HEK293 (cell line): Measurements from ENCODE around the gene SYCE1.

Experiments
- TCF7L2 ChIP-seq: IDR thresholded peaks from 2 replicates; pipeline ENCODE4 v1.6.1; 2011; ENCODE audit warnings: low read depth, mild to moderate bottlenecking, inconsistent platforms, low read length, moderate library complexity, borderline replicate concordance
- ZBTB48 ChIP-seq: fragments of 450-650 bp; formaldehyde crosslinking; IDR thresholded peaks from 2 replicates; pipeline ENCODE4 v1.5.1; 2016; ENCODE audit warnings: missing biosample characterization, missing genetic modification characterization
- ZNF19 ChIP-seq: fragments of 450-650 bp; formaldehyde crosslinking; IDR thresholded peaks from 2 replicates; pipeline ENCODE4; 2016; ENCODE audit warnings: missing biosample characterization, missing genetic modification characterization, low read depth
- ZNF274 ChIP-seq, 2 experiments: fragments of 200-500 bp in 1 of 2; fragments of 450-650 bp in 1 of 2; sonication (Bioruptor generic) in 1 of 2; formaldehyde crosslinking in 1 of 2; IDR thresholded peaks; 2 replicates each; pipeline versions ENCODE4 v1.5.1 to v1.6.1; 2014 to 2016; ENCODE audit warnings: borderline replicate concordance in 1 of 2, inconsistent platforms in 1 of 2, low read length in 1 of 2, missing biosample characterization in 1 of 2, missing genetic modification characterization in 1 of 2
- ZNF596 ChIP-seq: fragments of 450-650 bp; IDR thresholded peaks from 2 replicates; pipeline ENCODE4 v1.5.0; 2018; ENCODE audit warnings: missing biosample characterization, mild to moderate bottlenecking, missing genetic modification characterization, moderate library complexity
- ZNF610 ChIP-seq: fragments of 450-650 bp; formaldehyde crosslinking; IDR thresholded peaks from 2 replicates; pipeline ENCODE4 v1.5.1; 2016; ENCODE audit warnings: missing biosample characterization, missing genetic modification characterization, borderline replicate concordance

DNA sequence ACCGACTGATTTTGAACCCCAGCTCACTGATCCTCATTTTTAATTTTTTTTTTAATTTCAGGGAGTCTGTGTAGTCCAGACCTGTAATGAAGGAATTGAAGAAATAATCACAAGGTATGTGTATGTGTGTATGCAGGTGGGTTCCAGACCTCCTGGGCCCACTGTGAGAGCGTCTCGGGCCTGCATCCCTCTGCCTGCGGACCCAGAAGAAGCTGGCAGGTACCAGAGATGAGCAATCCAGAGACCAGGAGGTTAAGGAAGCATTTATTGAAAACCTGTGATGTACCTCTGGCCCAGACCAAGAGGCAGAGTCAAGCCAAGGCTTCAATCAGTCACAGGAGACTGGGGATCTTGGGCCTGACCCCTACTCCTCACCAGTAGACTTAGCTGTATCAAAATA is 10.8 kb downstream of the SYCE1 start:
- TF ChIP-seq ZBTB48 (tag by site-specific recombination) (no peak), TCF7L2 (no peak), ZNF596 (tag by site-specific recombination) (no peak), ZNF274 (IDR thresholded peaks at IDR 0.05; ENCODE audit: low read length) (no peak), ZNF274 (tag by site-specific recombination; IDR thresholded peaks at IDR 0.05; ENCODE audit: borderline replicate concordance) (no peak), ZNF19 (tag by site-specific recombination) (no peak), ZNF610 (tag by site-specific recombination) (no peak)
